Measurements from ENCODE around the gene FRYL.
A peak's percentile ranks its signal among the peaks of the same experiment; 100 is the strongest.

FRYL gene

GRCh38 chr4:48589098-48589445 lies 191.0 kb downstream of the FRYL start:
- no peak for DNase-seq (ENCODE audit: low read depth, low spot score)

GRCh38 chr4:48588230-48589097 lies 191.6 kb downstream of the FRYL start:
- H3K4me3 ChIP-seq (ENCODE audit: low read length): no peak overlapping the region

More at GRCh38 chr4:48589098-48589445, 191.0 kb downstream of the FRYL start:
- no peak overlapping the region for H3K4me3 ChIP-seq (ENCODE audit: low read length)

GRCh38 chr4:48585401-48585800 lies 194.7 kb downstream of the FRYL start:
- no peak for DNase-seq (ENCODE audit: low read depth, low spot score)
- no peak overlapping the region for H3K4me3 ChIP-seq (ENCODE audit: low read length)

More at GRCh38 chr4:48588230-48589097, 191.6 kb downstream of the FRYL start:
- peak; percentile 5 for DNase-seq (ENCODE audit: low read depth, low spot score)

- peak; percentile 56 for DNase-seq (ENCODE audit: low read depth, low spot score)
These were observed 201.7 kb downstream of the FRYL start for GRCh38 chr4:48578132-48578968.

GRCh38 chr4:48575964-48576363 lies 204.1 kb downstream of the FRYL start:
- H3K4me3 ChIP-seq (ENCODE audit: low read length): no peak overlapping the region
- DNase-seq (ENCODE audit: low read depth, low spot score): no peak

More at GRCh38 chr4:48578132-48578968, 201.7 kb downstream of the FRYL start:
- no peak overlapping the region for H3K4me3 ChIP-seq (ENCODE audit: low read length)

- no peak overlapping the region for H3K4me3 ChIP-seq (ENCODE audit: low read length)
- no peak for DNase-seq (ENCODE audit: low read depth, low spot score)
These were observed 208.6 kb downstream of the FRYL start for GRCh38 chr4:48571471-48571870.

- no peak for DNase-seq (ENCODE audit: low read depth, low spot score)
- H3K4me3 ChIP-seq (ENCODE audit: low read length): no peak overlapping the region
These were observed 209.3 kb downstream of the FRYL start for GRCh38 chr4:48570646-48571220.

- no peak overlapping the region for H3K4me3 ChIP-seq (ENCODE audit: low read length)
- no peak for DNase-seq (ENCODE audit: low read depth, low spot score)
These were observed 214.1 kb downstream of the FRYL start for GRCh38 chr4:48566034-48566384.

- DNase-seq (ENCODE audit: low read depth, low spot score): no peak
- no peak overlapping the region for H3K4me3 ChIP-seq (ENCODE audit: low read length)
These were observed 214.6 kb downstream of the FRYL start for GRCh38 chr4:48565362-48566033.

- no peak overlapping the region for H3K4me3 ChIP-seq (ENCODE audit: low read length)
- DNase-seq (ENCODE audit: low read depth, low spot score): no peak
These were observed 215.9 kb downstream of the FRYL start for GRCh38 chr4:48564151-48564550.

- DNase-seq (ENCODE audit: low read depth, low spot score): no peak
- H3K4me3 ChIP-seq (ENCODE audit: low read length): no peak overlapping the region
These were observed 221.3 kb downstream of the FRYL start for GRCh38 chr4:48558819-48559218.

- no peak for DNase-seq (ENCODE audit: low read depth, low spot score)
- H3K4me3 ChIP-seq (ENCODE audit: low read length): no peak overlapping the region
These were observed 222.1 kb downstream of the FRYL start for GRCh38 chr4:48558026-48558425.

- peak; percentile 18 for DNase-seq (ENCODE audit: low read depth, low spot score)
- H3K4me3 ChIP-seq (ENCODE audit: low read length): no peak overlapping the region
These were observed 222.6 kb downstream of the FRYL start for GRCh38 chr4:48557478-48557877.

GRCh38 chr4:48556268-48556667 lies 223.8 kb downstream of the FRYL start:
- no peak overlapping the region for H3K4me3 ChIP-seq (ENCODE audit: low read length)
- DNase-seq (ENCODE audit: low read depth, low spot score): no peak

- no peak overlapping the region for H3K4me3 ChIP-seq (ENCODE audit: low read length)
- DNase-seq (ENCODE audit: low read depth, low spot score): no peak
These were observed 225.5 kb downstream of the FRYL start for GRCh38 chr4:48554606-48555005.

- no peak overlapping the region for H3K4me3 ChIP-seq (ENCODE audit: low read length)
- no peak for DNase-seq (ENCODE audit: low read depth, low spot score)
These were observed 226.4 kb downstream of the FRYL start for GRCh38 chr4:48553720-48554119.

- no peak overlapping the region for H3K4me3 ChIP-seq (ENCODE audit: low read length)
- DNase-seq (ENCODE audit: low read depth, low spot score): peak; percentile 38
These were observed 233.7 kb downstream of the FRYL start for GRCh38 chr4:48546336-48546735.

- H3K4me3 ChIP-seq (ENCODE audit: low read length): no peak overlapping the region
- no peak for DNase-seq (ENCODE audit: low read depth, low spot score)
These were observed 236.3 kb downstream of the FRYL start for GRCh38 chr4:48543796-48544195.

GRCh38 chr4:48542888-48543287 lies 237.2 kb downstream of the FRYL start:
- no peak for DNase-seq (ENCODE audit: low read depth, low spot score)
- no peak overlapping the region for H3K4me3 ChIP-seq (ENCODE audit: low read length)
